Activated naive CD8-positive, alpha-beta T cell treated with anti-CD3 and anti-CD28 coated beads, Interleukin-2, amount 50 U/mL, for 16 hours (primary cell): ENCODE data around the gene CUBN.

Experiments used
- DNase-seq: peaks from one replicate; pipeline ENCODE4 v3.0.0-alpha.2; 2020; ENCODE audit warnings: low read depth, low spot score

CUBN gene

GRCh38 chr10:16989826-16990293 is 139.8 kb downstream of the CUBN start:
- no peak for DNase-seq

DNA sequence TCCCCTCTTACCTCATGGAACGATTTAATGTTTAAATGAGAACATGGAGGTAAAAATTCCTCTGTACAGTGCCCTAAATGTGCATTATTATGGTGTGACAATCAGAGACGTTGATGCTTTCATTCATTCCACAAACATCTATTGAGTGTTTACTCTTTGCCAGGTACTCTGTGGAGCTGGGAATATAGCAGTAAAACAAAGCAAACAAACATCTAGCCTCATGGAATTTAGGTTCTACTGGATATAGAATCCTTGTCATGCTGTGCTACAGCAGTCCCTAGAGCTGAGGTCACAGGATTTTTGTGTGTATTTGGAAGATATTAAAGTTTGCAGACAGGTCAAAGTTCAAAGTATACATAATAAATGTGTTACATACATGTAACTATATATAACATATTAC is 140.7 kb downstream of the CUBN start:
- DNase-seq, result no peak

GRCh38 chr10:16987976-16988610 is 141.5 kb downstream of the CUBN start:
- DNase-seq, result no peak

GRCh38 chr10:16987206-16987621 is 142.4 kb downstream of the CUBN start:
- no peak for DNase-seq

- no peak for DNase-seq
Measured at GRCh38 chr10:16986406-16987205, 143.0 kb downstream of the CUBN start.

- no peak for DNase-seq
Measured at GRCh38 chr10:16986082-16986405, 143.6 kb downstream of the CUBN start.

DNA sequence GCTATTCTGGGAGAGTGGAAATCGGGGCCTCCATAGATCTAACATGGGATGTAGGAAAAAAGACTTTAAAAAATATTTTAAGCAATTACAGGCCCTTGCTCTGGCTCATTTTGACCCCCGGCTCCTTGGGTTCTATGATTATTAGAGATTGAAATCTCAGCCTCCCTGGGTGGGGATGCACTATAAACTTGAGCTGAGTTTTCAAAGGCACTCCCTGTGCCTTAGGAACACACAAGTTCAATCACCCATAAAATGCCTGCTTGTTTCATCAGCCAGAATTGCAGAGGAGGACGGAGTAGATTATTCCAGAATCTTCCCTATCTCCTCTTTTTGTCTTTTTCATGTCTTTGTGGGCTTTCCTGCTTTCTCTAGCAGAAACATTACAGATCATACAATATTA is 145.4 kb downstream of the CUBN start:
- DNase-seq, result no peak

DNA sequence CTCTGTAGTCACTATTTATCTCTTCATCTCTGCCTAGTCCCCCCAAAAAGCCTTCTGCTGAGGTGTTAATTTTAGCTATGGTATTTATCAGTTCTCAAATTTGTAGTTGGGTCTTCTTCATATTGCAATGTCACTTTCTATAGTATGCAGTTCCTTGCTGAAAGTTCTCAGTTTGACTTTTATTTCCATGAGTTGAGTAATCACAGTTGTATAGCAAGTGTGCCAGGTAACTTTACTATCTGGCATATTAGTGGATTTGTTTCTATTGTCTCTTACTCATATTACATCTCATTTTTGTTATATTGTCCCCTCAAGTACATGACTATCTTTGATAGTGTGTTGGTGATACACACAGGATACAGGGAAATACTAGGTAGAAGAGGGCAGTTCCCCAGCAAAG is 152.8 kb downstream of the CUBN start:
- DNase-seq, result no peak

- no peak for DNase-seq
Measured at GRCh38 chr10:16975188-16975587, 154.4 kb downstream of the CUBN start.

GRCh38 chr10:16968416-16969041 is 161.1 kb downstream of the CUBN start:
- no peak for DNase-seq

DNA sequence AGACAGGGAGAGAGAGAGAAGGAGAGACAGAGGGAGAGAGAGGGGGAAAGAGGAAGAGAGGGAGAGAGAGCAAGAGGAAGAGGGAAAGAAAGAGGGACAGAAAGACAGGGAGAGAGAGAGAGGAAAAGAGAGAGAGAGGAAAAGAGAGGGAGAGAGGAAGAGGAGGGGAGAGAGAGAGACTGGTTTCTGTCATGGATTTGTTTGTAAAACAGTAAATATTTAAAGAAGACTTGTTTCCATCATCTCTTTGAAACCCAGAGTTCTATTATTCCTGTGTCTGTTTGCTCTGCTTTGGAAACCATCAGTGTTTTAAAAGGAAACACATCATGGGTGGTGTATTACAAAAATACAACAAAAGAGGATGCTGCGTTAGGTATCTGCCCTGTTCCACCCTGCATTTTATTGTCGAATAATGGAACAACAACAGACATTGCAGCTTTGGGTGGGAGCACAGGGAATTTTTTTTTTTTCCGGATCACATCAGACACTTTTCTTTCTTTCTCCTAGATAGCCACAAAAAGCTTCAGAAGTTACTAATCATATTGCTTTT is 161.7 kb downstream of the CUBN start:
- DNase-seq, result no peak

- no peak for DNase-seq
Measured at GRCh38 chr10:16966991-16967865, 162.4 kb downstream of the CUBN start.

DNA sequence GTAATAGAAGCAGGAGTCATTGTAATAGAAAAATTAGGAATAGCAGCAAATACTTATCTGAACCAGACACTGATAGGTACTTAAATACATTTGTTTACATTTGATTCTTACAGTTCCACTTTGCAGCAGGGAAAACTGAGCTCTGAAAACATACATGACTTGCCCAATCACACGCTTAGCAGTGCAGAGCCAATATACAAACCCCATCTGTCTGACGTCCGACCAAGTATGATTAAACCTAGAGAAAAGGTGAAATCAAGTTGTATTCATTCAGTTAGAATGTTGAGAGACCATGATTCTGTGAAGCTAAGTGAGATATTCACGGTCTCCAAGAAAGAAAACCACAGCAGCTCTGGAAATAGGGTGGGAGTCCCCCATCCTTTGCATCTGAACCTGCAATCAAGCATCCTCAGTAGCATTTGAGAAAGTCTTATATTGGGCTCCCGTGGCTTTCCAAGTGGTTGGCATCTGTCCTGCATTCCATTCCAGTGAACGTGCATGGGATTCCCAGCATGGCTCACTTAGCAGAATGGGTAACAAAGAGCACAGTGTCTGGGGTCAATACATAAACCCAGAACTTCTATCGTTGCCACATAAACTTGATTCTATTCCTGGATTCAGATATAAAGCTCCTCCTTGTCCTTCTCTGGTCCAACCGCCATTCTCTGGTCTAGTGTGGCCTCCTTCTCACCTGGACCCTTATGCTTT is 163.7 kb downstream of the CUBN start:
- no peak for DNase-seq

GRCh38 chr10:16965344-16965616 is 164.3 kb downstream of the CUBN start:
- no peak for DNase-seq

DNA sequence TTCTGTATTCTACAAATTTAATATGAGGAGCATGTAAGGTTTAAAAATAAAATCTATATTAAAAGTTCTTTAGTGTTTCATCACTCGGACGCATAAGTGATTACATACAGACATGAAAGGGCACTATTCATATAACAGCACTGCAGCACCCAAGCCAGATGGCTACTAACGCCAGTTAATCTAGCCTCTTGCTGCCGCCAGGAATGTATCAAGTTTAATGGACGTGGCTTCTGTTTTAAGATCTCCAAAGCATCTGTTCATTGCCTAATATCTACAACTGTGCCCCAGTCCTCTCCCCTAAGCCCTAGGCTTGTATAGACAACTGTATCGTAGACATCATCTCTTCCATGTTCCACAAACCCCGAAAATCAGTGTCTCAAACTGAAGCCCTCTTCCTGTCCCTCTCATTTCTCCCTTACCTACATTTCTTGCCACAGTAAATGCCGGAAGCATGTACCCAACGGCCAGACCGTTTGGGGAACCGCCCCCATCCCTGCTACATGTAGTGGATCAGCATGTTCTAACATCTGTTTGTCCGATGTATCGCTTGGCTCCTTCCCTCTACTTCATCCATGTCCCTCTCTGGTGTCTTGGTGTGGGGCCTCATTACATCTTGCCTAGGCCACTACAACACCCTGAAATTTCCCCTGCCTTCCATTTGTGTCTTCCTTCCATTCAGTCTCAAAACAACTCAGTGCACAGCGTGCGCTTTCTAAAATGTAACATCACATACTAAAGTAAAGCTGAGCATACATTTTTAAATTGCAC is 164.9 kb downstream of the CUBN start:
- no peak for DNase-seq

DNA sequence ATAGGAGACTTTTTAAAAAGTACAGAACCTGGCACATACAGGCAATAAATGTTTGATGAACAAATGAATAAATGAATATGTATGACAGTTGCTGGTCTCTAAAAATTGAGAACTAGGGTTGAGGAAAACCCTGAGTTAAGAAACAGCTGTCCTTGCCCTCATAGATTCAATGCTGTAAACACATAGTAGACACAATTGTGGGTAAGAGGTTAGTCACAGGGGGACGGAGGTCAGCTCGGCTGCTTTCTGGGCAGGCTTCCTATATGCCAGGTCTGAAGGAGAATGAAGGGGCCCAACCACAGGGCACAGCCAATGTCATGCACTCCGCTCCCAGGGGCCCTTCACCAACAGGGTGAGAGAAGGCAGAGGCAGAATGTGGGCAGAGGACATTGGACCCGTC is 169.1 kb downstream of the CUBN start:
- no peak for DNase-seq

GRCh38 chr10:16957038-16957437 is 172.6 kb downstream of the CUBN start:
- DNase-seq, result no peak

DNA sequence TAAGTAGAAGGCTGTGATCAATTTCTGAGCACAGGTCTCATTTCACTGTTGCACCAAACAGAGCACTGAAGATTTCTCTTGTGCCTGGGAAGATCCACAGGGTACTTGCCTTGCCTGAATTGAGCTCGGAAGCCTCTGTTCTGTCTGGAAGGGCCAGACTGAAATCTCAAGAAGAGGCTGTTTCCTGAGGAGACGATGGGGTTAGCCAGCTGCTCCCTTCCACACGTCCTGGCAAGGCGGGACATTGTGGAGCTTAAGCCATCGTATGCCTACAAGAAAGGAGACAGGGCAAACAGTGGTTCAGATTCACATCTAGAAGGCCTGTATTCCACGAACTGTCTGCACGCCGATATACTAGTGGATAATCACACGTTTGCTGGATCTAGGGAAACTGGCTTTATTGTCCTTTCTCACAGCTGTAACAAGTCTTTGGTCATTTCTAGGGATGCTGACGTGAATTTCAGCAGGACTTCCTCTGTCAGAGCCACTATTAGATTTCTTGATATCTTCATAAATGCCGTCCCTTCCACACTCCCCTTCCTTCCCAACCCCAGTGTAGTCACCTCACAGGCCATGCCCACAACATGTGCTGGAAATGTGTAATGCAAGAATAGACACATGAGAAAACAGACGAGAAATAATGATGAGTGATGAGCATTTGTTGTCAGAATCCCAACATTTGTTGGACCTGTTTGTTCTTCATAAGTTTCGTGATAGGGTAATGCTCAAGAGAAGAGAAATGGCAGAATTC is 175.2 kb downstream of the CUBN start:
- no peak for DNase-seq

DNA sequence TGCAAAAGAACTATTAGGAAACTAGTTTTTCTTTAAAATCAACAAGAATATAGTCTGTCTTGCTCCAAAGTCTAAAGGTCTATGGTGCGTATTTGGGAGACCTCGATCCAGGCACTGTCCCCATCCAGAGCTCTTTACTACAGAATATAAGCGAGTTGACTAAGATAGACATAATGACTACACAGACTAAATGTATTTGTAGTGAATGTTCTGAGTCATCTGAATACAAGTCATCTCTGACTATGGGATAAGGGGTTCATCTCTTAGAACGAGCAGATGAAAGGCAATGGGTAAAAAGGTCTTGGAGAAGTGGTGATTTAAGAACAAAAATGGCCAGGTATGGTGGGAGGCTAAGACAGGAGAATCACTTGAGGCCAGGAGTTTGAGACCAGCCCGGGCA is 176.3 kb downstream of the CUBN start:
- DNase-seq, result no peak

DNA sequence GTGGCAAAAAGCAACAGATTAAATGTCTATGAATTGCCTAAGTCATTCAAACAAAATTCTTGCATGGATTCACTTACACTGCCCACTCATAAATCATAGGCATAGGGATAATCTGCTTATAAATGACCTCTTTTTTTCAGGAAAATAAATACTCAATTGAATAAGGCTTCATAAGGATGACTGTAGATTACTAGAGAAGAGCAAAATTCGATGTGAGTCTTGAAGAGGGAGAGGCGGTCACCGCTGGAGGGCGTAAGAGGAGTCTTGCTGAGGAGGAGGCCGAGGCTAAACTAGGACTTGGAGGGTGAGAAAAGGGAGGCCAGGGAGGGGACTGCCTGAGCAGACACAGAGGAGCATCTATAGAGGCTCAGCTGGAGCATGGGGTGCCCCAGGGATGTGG is 177.0 kb downstream of the CUBN start:
- DNase-seq, result no peak
